ENCODE data around the gene ENTPD2. TPM values are rescaled to one million over a fixed set of nuclear protein-coding genes. Genes with fewer than 3 reads are reported as not detected.

Gene ENTPD2
- total RNA-seq, 1 donor from 2014 or later = 0.41 TPM

DNA sequence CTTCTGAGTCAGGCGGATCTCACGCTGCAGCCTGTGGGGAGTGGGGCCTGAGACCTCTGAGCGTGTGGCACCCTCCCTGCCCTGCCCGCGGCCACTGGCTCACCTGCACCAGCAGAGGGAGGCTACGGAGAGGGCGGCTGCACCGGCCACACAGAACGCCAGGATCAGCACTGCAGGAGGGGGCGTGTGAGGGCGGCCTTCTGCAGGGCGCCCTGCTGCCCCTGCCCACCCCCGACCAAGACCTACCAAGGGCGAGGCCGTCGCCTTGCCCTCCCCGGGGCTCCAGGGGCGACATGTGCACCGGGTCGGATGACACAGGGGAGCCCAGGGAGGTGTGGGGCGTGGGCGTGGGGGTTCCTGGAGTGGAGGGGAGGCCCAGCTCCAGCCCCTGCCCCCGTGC is 13.3 kb downstream of the ENTPD2 start:
- H3K36me3 ChIP-seq = no peaks in the 10 kb centered on the region
- peak overlapping the region; percentile 10 for H3K4me3 ChIP-seq
- peaks cover 15% of the 10 kb centered on the region for H3K4me1 ChIP-seq
- ATAC-seq = no peak
- no peak for DNase-seq
- H3K27me3 ChIP-seq = peaks cover 9% of the 10 kb centered on the region
- no peaks in the 10 kb centered on the region for H3K9me3 ChIP-seq
- intact Hi-C loops (cut with DNase I) = no loop called here
- no peak for TF ChIP-seq CTCF (IDR thresholded peaks at IDR 0.05)
- H3K27ac ChIP-seq = peak overlapping the region; percentile 30

DNA sequence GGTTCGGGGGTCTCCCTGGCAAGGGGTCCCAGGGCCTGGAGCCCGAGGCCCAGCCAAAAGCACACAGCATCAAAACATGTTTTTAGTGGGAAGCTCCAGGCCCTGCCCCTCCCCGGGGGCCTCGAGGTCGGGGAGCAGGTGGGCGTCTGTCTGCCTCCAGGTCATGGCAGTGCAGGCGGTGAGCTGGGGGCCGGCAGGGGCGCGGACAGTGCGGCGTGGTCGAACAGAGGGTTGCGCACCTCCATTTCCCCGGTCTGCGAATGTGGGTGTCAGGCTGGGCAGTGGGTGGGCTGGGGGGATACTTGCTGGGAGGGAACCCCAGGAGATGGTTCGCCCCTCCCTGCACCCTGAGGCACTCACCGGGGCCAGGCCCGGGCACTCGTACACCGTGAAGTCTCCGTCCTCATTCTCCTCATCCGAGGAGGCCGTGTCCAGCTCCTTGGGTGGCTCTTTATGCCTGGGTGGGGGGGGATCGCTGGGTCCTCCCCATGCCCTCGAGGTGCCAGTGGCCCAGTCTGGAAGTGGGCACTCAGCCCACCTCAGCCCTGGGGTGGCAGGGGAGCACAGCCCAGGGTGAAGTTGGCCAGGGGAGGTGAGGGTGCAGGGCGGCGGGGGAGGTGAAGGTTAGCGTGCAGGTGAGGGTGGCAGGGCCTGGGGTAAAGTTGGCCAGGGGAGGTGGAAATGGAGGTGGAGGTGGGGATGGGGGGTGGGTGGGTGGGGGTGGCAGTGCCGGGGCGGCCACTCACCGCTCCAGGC is 14.1 kb downstream of the ENTPD2 start:
- Histone ChIP-seq H3K27me3 (peaks cover 4% of the 10 kb centered on the region), H3K4me3 (no peak overlapping the region), H3K4me1 (peaks cover 12% of the 10 kb centered on the region), H3K27ac (no peak overlapping the region), H3K36me3 (no peaks in the 10 kb centered on the region), H3K9me3 (no peaks in the 10 kb centered on the region)
- no peak for TF ChIP-seq CTCF (IDR thresholded peaks at IDR 0.05)
- DNase-seq = no peak
- ATAC-seq = no peak
- intact Hi-C loops (cut with DNase I) = loop anchor here (10.0 kb wide), 1 partner anchor 95 kb away; the partner anchor contains the start of genes C8G and FBXW5

GRCh38 chr9:137038916-137039315 is 14.9 kb downstream of the ENTPD2 start:
- no peak for ATAC-seq
- DNase-seq = no peak
- H3K4me3 ChIP-seq = no peak overlapping the region
- no peaks in the 10 kb centered on the region for H3K9me3 ChIP-seq
- H3K27me3 ChIP-seq = no peaks in the 10 kb centered on the region
- intact Hi-C loops (cut with DNase I) = loop anchor here (10.0 kb wide), 1 partner anchor 94 kb away; the partner anchor contains the start of genes C8G and FBXW5
- peaks cover 10% of the 10 kb centered on the region for H3K4me1 ChIP-seq
- no peaks in the 10 kb centered on the region for H3K36me3 ChIP-seq
- no peak overlapping the region for H3K27ac ChIP-seq
- no peak for TF ChIP-seq CTCF (IDR thresholded peaks at IDR 0.05)

GRCh38 chr9:137037483-137037882 is 16.4 kb downstream of the ENTPD2 start:
- intact Hi-C loops (cut with DNase I) = loop anchor here (10.0 kb wide), 1 partner anchor 93 kb away; the partner anchor contains the start of genes C8G and FBXW5
- H3K4me1 ChIP-seq = peaks cover 10% of the 10 kb centered on the region
- no peak overlapping the region for H3K27ac ChIP-seq
- H3K9me3 ChIP-seq = no peaks in the 10 kb centered on the region
- H3K27me3 ChIP-seq = no peaks in the 10 kb centered on the region
- no peak overlapping the region for H3K4me3 ChIP-seq
- no peaks in the 10 kb centered on the region for H3K36me3 ChIP-seq
- ATAC-seq (no peak), DNase-seq (no peak)
- no peak for TF ChIP-seq CTCF (IDR thresholded peaks at IDR 0.05)

DNA sequence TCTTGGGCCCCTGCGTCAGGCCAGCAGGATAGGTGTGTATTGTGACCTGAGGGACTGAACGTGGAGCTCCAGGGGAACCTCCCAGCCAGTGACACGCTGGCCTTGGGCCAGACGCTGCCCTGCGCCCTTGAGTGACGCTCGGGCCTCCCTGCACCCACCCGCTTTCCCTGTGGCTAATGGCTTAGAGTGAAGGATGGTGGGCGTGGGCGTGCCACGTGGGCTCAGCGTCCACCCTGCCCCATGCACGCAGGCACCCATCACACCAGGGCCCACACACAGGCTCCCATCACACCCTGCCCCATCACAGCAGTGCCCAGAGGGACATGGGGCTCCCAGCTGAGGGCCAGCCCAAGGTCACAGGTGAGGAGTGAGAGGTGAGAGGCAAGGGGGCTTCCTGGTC is 16.8 kb downstream of the ENTPD2 start:
- no peak for TF ChIP-seq CTCF (IDR thresholded peaks at IDR 0.05)
- Histone ChIP-seq H3K36me3 (no peaks in the 10 kb centered on the region), H3K27ac (no peak overlapping the region), H3K4me1 (peaks cover 10% of the 10 kb centered on the region), H3K27me3 (no peaks in the 10 kb centered on the region), H3K4me3 (no peak overlapping the region), H3K9me3 (no peaks in the 10 kb centered on the region)
- intact Hi-C loops (cut with DNase I) = loop anchor here (10.0 kb wide), 1 partner anchor 92 kb away; the partner anchor contains the start of genes C8G and FBXW5
- ATAC-seq = no peak
- DNase-seq = no peak
